Pancreas (tissue), 10 donors: ENCODE results near the gene MMP15. TPM values are rescaled to one million over a fixed set of nuclear protein-coding genes. Genes with fewer than 3 reads are reported as not detected.
"Not testable (repeated sequence)": the region's sequence is repeated elsewhere in the genome, so short reads cannot be mapped to it uniquely, and the experiment has no call there.

Source experiments
- ATAC-seq, 4 donors: fragments of 200-7000 bp; cut with Tn5 transposase; one replicate each; pipeline versions ENCODE4 v1.8.0 to v1.9.1; 2020; ENCODE audit warnings: mild to moderate bottlenecking in 4 of 4, moderate library complexity in 4 of 4
- DNase-seq, 6 donors: peaks; one replicate each; pipeline ENCODE4 v3.0.0-alpha.2; 2020
- FAIRE-seq: peaks from 2 replicates; lab custom pipeline; 2012; peaks lifted over from hg19 to GRCh38; lab: Jason Lieb, UNC
- H3K27ac ChIP-seq, 4 donors: fragments of 200-600 bp; sonication (generic); 1 replicate in 3 of 4; 2 replicates in 1 of 4; pipeline versions ENCODE4 v1.5.0 to v1.8.0; 2020
- H3K27me3 ChIP-seq, 4 donors: fragments of 200-600 bp; one replicate each; pipeline ENCODE4 v1.8.0; 2021
- H3K36me3 ChIP-seq, 3 donors: fragments of 200-600 bp; sonication (generic) in 1 of 3; one replicate each; pipeline versions ENCODE4 v1.5.0 to v1.8.0; 2020 to 2021
- H3K4me1 ChIP-seq, 3 donors: fragments of 200-600 bp; one replicate each; pipeline ENCODE4 v1.8.0; 2021
- H3K4me3 ChIP-seq, 4 donors: fragments of 200-600 bp; sonication (generic) in 2 of 4; one replicate each; pipeline versions ENCODE4 v1.5.0 to v1.8.0; 2020 to 2021
- H3K9me3 ChIP-seq, 4 donors: fragments of 200-600 bp; one replicate each; pipeline ENCODE4 v1.8.0; 2021
- WGBS, 2 donors: extraction: QIAGEN DNeasy Blood & Tissue Kit; methylation state at CpG; one replicate each; pipeline ENCODE4 v1.1.7; 2013; 5-methylcytosine and 5-hydroxymethylcytosine counted together
- intact Hi-C, 3 donors: fragments of 100-400 bp; cut with DNase I; formaldehyde crosslinking; loops; one replicate each; pipeline versions ENCODE4 v1.11.1 to v1.14.2; 2022
- polyA plus RNA-seq, 2 donors: library from polyadenylated mRNA; stranded (reverse); fragments of 200-250 nt; gene quantifications; one replicate each; pipeline ENCODE4 v1.2.3, GENCODE V29; 2013
- total RNA-seq, 6 donors: library from RNA; stranded (reverse); fragmentation: NEBNext Ultra II Directional in 4 of 6; extraction: Animal tissue kit (Norgen Biotek cat#: 25700) in 4 of 6; gene quantifications; one replicate each; pipeline versions ENCODE4 v1.2.1 to v1.2.4, GENCODE V29; 2021 to 2023
- TF ChIP-seq, protein P1 (sequence below), 4 donors: fragments of 200-600 bp; sonication (generic) in 3 of 4; IDR thresholded peaks; one replicate each; pipeline versions ENCODE4 v1.5.0 to v1.8.0; 2021; ENCODE audit warnings: antibody characterized with exemption in 4 of 4
- donor health status: healthy with polysubstance abuse.
- donor health status: DM: no; HTN: no; CAD: no; lungs with moderate emphysema.
- donor health status: DM: no; HTN: no; CAD: no.
- donor health status: control.
- donor health status: control.
- donor health status: Bipolar disorder and iron deficiency.
- donor health status: DM: yes; HTN: yes; CAD: no.
- donor health status: DM: no; HTN: no; CAD: no.
- donor health status: DM: no; HTN: no; CAD: no.
- donor health status: DM: yes; HTN: yes; CAD: no.

MMP15 gene
- total and polyA plus RNA-seq, 8 donors, result 11.2 to 30.2 (median 21.0) TPM

DNA sequence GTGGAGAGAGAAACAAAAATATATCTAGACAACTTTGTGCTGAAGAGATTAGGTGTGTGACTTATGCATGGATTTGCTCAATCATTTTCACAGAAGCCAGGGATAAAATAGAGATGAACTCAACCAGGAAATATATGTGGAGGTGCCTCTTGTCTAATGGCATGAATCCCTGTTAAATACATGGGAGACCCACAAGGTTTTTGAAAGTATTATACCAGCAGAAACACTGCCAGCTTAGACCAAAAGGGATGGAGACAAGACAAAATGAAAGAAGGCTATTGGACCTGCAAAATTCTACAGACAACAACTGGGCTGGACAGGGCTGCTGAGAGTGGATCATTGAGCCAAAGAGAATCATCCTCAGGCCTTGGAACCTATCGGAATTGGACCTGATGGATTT, 51.0 kb downstream of the MMP15 start:
- no peak overlapping the region for H3K4me3 ChIP-seq
- 91 to 96% methylated on average over 1 of the region's 1 CpG for WGBS, 2 donors
- no peaks in the 10 kb centered on the region for H3K4me1 ChIP-seq
- ATAC-seq (no peak), DNase-seq (no peak), FAIRE-seq (no peak)
- H3K9me3 ChIP-seq, result no peaks in the 10 kb centered on the region
- no peak overlapping the region for H3K27ac ChIP-seq
- H3K36me3 ChIP-seq, result no peaks in the 10 kb centered on the region
- intact Hi-C loops, result no loop called here
- TF ChIP-seq, protein P1, sequence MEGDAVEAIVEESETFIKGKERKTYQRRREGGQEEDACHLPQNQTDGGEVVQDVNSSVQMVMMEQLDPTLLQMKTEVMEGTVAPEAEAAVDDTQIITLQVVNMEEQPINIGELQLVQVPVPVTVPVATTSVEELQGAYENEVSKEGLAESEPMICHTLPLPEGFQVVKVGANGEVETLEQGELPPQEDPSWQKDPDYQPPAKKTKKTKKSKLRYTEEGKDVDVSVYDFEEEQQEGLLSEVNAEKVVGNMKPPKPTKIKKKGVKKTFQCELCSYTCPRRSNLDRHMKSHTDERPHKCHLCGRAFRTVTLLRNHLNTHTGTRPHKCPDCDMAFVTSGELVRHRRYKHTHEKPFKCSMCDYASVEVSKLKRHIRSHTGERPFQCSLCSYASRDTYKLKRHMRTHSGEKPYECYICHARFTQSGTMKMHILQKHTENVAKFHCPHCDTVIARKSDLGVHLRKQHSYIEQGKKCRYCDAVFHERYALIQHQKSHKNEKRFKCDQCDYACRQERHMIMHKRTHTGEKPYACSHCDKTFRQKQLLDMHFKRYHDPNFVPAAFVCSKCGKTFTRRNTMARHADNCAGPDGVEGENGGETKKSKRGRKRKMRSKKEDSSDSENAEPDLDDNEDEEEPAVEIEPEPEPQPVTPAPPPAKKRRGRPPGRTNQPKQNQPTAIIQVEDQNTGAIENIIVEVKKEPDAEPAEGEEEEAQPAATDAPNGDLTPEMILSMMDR (IDR thresholded peaks at IDR 0.05), result no peak
- no peaks in the 10 kb centered on the region for H3K27me3 ChIP-seq

DNA sequence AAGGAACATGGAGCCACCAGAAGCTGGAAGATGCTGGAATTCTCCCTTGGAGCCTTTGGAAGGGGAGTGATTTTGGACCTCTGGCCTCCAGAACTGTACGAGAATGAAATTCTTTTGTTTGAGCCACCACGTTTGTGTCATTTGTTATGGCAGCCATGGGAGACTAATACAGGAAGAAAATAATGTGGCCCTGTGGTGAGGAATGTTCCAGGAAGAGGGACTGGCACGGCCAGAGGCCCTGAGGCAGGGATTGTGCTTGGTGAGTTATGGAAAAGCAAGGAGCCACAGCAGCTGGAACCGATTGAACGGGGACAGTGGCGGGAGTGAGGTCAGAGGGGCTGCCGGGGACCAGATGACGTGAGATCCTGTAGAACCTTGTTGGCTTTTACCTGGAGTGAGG, 52.2 kb downstream of the MMP15 start:
- Histone ChIP-seq H3K36me3 (no peaks in the 10 kb centered on the region), H3K4me3 (no peak overlapping the region), H3K4me1 (no peaks in the 10 kb centered on the region), H3K27me3 (no peaks in the 10 kb centered on the region), H3K27ac (no peak overlapping the region), H3K9me3 (no peaks in the 10 kb centered on the region)
- DNase-seq (no peak), FAIRE-seq (no peak), ATAC-seq (no peak)
- 64 to 75% methylated on average over 8 of the region's 8 CpGs for WGBS, 2 donors
- intact Hi-C loops, result no loop called here
- TF ChIP-seq, protein P1 (IDR thresholded peaks at IDR 0.05), result no peak

DNA sequence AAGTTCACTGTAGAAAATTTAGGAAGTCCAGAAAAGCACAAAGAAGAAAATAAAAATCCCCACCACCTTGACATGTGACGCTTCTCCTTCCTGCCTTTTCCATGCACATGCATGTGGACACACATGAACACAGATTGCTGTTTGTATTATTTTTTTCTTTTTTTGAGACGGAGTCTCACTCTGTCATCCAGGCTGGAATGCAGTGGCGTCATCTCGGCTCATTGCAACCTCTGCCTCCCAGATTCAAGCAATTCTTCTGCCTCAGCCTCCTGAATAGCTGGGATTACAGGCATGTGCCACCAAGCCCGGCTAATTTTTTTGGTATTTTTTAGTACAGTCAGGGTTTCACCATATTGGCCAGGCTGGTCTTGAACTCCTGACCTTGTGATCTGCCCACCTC, 55.1 kb downstream of the MMP15 start:
- H3K27ac ChIP-seq, H3K9me3 ChIP-seq, H3K36me3 ChIP-seq, H3K27me3 ChIP-seq, H3K4me3 ChIP-seq, ATAC-seq, intact Hi-C loops, DNase-seq, FAIRE-seq, H3K4me1 ChIP-seq: not testable (repeated sequence)
- 78 to 96% methylated on average over 5 of the region's 5 CpGs for WGBS, 2 donors

DNA sequence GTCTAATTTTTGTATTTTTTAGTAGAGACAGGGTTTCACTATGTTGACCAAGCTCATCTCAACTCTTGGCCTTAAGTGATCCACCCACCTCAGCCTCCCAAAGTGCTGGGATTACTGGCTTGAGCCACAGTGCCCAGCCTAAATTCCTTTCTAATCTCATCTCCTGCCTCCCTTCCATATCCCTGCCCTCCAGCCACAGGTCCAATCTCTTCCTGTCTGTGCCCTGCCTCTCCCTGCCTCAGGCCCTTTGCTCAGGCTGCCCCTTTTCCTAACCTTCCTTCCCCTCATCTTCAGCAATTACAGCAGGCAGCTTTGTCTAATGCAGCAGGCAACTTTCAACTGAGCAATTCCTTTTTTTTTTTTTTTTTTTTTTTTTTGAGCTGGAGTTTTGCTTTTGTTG, 56.8 kb downstream of the MMP15 start:
- FAIRE-seq, result no peak
- no peak for ATAC-seq
- TF ChIP-seq, protein P1 (IDR thresholded peaks at IDR 0.05), result no peak
- no peaks in the 10 kb centered on the region for H3K4me1 ChIP-seq
- no peaks in the 10 kb centered on the region for H3K36me3 ChIP-seq
- H3K27ac ChIP-seq, result no peak overlapping the region
- no peak overlapping the region for H3K4me3 ChIP-seq
- H3K9me3 ChIP-seq, result no peaks in the 10 kb centered on the region
- H3K27me3 ChIP-seq, result no peaks in the 10 kb centered on the region
- DNase-seq, result no peak
- intact Hi-C loops, result no loop called here

DNA sequence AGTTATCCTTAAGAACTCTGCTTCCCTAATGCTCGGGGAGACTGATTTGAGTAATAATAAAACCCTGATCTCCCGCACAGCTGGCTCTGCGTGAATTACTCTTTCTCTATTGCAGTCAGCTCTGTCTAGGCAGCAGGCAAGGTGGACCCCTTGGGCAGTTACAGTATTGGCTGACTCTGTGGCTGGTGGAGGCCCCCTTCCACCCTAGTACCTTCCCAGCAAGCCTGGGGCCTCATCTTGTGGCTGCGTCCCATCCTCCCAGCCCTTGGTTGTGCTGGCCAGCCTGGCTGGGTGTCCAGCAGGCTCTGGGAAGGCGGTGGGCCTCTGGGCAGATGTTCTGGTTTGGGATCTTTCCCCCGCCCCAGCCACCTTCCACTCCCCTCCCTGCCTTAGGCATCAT, 59.1 kb downstream of the MMP15 start:
- H3K4me1 ChIP-seq, result no peaks in the 10 kb centered on the region
- H3K27me3 ChIP-seq, result no peaks in the 10 kb centered on the region
- intact Hi-C loops, result no loop called here
- H3K9me3 ChIP-seq, result no peaks in the 10 kb centered on the region
- ATAC-seq, result no peak
- no peak for DNase-seq
- no peak overlapping the region for H3K27ac ChIP-seq
- 87 to 93% methylated on average over 6 of the region's 6 CpGs for WGBS, 2 donors
- FAIRE-seq, result no peak
- TF ChIP-seq, protein P1 (IDR thresholded peaks at IDR 0.05), result no peak
- no peaks in the 10 kb centered on the region for H3K36me3 ChIP-seq
- H3K4me3 ChIP-seq, result no peak overlapping the region

DNA sequence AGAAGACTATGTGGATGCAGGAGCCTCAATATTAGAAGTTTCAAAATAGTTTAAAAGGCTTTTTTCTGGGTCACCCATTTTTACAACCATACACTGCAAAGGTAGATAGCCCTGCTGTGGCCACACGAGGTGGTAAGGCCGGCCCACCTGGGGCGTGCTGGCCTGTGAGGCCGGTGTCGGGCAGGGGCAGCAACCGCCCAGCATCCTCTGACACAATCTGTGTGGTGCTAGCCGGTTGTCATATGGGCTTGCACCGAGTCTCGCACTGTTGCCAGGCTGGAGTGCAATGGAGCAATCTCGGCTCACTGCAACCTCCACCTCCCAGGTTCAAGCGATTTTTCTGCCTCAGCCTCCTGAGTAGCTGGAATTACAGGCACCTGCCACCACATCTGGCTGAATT, 59.6 kb downstream of the MMP15 start:
- no peak overlapping the region for H3K27ac ChIP-seq
- no peak for ATAC-seq
- no peaks in the 10 kb centered on the region for H3K36me3 ChIP-seq
- intact Hi-C loops, result no loop called here
- FAIRE-seq, result no peak
- H3K27me3 ChIP-seq, result no peaks in the 10 kb centered on the region
- no peak overlapping the region for H3K4me3 ChIP-seq
- WGBS, 2 donors, result 86 to 88% methylated on average over 11 of the region's 11 CpGs
- DNase-seq, result no peak
- H3K9me3 ChIP-seq, result no peaks in the 10 kb centered on the region
- TF ChIP-seq, protein P1 (IDR thresholded peaks at IDR 0.05), result no peak
- no peaks in the 10 kb centered on the region for H3K4me1 ChIP-seq
